Measurements from ENCODE around the gene PTOV1.

PTOV1 gene

DNA sequence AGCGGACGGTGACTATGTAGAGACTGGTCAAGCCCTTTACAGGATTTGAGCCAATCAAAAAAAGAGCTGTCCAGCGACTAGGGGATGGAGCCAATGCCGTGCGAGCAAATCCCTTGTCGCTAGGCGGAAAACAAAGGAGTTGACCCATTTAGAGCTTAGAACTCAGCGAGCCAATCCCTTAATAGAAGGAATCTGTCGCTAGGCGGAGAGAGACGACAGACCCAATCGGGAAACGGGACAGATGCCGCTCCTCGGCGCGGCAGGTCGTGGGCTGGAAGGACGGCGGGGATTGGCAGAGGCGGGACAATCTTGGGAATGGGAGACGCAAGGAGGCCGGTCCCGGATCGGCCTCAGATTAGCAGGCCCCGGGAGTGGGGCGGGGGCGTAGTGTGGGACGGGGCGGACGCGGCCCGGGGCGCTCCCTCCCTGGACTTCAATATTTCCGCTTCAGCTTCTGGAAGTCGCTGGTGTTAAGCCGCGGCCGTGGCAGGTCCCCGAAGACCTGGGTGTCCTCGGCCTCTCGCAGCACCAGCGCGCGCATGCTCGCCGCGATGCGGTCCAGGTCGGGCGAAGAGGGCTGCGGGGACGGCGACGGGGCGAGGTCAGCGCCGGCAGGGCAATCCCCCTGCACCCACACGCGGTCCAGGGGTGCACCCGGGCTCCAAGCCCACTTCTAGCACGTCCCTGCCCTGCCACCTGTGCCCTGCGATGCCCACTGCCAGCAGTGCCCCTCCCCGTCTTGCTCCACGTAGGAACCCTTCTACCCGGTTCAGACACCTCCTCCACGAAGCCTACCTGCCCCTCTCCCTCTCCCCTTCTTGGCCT lies 18.7 kb downstream of the PTOV1 start:
- peak overlapping the region; percentile 84 for H3K4me3 Mint-ChIP-seq
- H3K4me1 Mint-ChIP-seq (ENCODE audit: low read depth) = peaks cover 38% of the 10 kb centered on the region
- H3K27ac Mint-ChIP-seq = peak overlapping the region; percentile 87

DNA sequence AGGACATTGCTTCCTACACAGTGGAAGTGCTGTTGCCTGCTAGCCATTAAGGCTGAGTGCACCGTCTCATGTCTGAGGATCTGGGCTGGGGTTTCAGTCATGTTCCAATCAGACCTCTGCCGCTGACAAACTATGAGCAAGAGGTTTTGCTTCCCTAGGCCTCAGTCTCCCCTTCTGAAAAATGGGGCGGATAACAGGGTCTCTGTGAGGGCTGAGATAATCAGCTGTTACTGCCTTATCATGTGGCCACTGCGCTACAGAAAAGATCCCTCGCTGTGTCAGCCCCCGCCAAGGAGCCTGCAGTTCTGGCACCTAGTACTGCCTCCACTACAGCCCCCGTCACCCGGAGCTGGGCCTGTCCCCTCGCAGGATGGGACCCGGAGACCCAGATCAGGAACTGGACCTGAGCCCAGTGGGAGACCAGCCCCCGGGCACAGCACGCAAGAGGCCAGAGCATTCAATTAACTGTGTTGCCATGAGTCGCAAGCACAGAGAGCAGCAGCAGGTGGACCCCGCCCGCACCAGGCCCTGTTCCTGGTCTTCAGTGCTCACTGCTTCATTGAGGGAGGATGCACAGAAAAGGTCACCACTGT lies 19.4 kb downstream of the PTOV1 start:
- Mint-ChIP-seq H3K27ac (peak overlapping the region; percentile 87), H3K4me1 (ENCODE audit: low read depth) (peaks cover 37% of the 10 kb centered on the region), H3K36me3 (no peaks in the 10 kb centered on the region), H3K4me3 (peak overlapping the region; percentile 84), H3K27me3 (no peaks in the 10 kb centered on the region), H3K9me3 (ENCODE audit: low read depth) (no peaks in the 10 kb centered on the region)

More for the DNA sequence above, 18.7 kb downstream of the PTOV1 start:
- no peaks in the 10 kb centered on the region for H3K36me3 Mint-ChIP-seq
- H3K27me3 Mint-ChIP-seq = no peaks in the 10 kb centered on the region
- no peaks in the 10 kb centered on the region for H3K9me3 Mint-ChIP-seq (ENCODE audit: low read depth)

DNA sequence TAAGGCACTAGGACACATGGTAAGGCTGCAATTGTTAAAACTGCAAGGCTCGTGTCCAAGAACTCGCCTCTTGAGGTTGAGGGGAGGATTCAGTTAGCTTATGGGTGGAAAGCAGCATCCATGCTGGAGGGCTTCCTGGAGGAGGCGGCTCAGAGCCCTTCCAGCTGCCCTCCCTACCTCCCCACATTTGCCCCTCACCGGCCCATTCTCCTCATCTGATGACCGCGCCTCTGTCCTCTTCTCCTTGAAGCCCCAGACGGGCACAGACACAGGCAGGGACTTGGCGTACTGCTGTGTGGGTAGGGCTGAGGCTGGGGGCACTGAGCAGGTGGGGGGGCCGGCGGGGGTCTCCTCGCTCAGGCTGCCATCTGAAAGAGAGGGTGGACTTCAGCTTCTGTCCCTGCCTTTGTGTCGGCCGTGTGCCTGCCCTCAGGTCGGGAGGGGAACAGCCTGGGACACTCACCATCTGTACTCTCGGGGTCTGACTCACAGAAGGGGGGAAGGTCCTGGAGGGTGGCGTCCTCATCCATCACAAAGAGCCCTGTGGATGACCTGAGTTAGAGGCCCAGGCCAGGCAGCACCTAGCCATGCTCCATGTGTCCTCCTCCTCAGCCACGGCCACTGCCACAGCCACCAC lies 20.5 kb downstream of the PTOV1 start:
- Mint-ChIP-seq H3K27me3 (no peaks in the 10 kb centered on the region), H3K27ac (no peak overlapping the region), H3K4me1 (ENCODE audit: low read depth) (peaks cover 29% of the 10 kb centered on the region), H3K36me3 (no peaks in the 10 kb centered on the region), H3K4me3 (no peak overlapping the region), H3K9me3 (ENCODE audit: low read depth) (no peaks in the 10 kb centered on the region)

DNA sequence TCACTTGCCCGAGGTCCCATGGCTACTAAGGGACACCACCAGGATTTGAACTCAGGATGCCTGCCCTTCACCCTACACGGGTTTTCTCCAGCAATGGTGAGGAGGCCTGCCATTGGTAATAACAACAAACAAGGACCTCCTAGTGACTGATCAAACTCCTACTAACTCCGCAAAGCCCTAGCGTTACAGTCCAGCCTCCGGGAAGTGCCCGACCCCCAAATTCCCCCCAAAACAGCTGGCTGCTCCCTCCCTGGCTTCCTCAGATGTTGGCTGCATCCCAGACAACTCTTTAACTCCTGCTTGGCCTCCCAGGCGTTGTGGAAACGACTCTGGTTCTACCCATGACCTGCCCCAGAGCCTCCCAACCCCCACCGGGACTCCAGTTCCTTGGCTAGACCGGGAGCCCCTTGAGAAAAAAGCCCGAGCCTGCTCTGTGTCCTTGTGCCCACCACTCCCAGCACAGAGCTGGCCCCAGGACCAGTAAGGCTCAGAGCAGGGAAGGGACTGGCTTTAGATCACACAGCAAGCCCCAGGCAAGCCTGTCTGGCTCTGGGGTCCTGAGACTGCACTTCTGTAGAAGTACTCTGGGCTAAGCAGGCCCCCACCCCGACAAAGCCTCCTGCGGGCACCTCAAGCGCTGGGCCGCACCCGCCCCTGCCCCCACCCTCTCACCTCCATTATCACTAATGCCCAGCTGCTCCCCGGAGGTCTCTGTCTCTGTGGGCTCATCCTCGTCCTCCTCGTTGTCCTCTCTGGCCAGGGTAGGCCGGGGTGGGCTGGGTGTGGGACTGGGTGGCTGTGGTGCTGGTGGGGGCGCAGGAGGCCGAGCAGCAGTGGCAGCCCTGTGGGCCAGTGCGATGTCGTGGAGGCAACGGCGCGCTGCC lies 21.5 kb downstream of the PTOV1 start:
- Mint-ChIP-seq H3K4me3 (no peak overlapping the region), H3K27ac (no peak overlapping the region), H3K27me3 (no peaks in the 10 kb centered on the region), H3K4me1 (ENCODE audit: low read depth) (peaks cover 25% of the 10 kb centered on the region), H3K9me3 (ENCODE audit: low read depth) (no peaks in the 10 kb centered on the region), H3K36me3 (no peaks in the 10 kb centered on the region)

DNA sequence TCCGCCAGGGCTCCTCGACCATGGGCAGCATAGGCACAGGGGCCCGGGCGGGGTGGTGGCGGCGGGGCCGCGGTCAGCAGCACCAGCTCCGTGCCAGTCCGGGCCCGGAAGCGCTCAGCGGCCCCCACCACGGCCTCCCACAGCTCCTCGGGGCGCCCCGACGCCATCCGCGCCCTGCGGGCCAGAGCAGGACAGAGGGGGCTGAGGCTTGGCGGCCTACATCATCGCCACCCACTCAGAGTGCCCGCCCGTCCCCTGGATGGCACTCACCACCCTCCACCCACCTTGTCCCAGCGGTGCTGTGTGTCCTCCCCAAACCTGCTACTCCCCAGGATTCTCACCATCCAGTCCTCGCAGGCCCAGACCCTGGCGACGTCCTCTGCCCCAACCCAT lies 22.2 kb downstream of the PTOV1 start:
- peaks cover 24% of the 10 kb centered on the region for H3K4me1 Mint-ChIP-seq (ENCODE audit: low read depth)
- no peak overlapping the region for H3K27ac Mint-ChIP-seq
- no peak overlapping the region for H3K4me3 Mint-ChIP-seq
- no peaks in the 10 kb centered on the region for H3K9me3 Mint-ChIP-seq (ENCODE audit: low read depth)
- H3K27me3 Mint-ChIP-seq = no peaks in the 10 kb centered on the region
- no peaks in the 10 kb centered on the region for H3K36me3 Mint-ChIP-seq

DNA sequence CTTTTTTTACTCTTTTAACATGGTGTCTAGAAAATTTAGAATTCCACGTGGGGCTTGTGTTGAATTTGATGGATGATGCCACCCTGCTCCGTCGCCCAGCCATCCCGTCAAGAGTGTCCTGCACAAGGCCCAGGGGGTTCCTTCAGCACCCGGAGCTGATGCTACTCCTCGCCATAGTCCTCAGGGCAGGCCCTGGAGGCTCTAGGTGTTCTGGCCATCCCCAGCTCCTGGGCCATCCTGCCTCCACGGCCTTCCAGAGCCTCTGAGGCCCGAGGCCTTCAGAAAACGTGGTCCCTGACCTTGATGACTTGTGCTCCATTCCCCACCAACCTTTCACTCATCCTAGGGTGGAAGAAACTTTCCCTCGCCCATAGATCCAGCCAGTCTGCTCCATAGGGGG lies 22.9 kb downstream of the PTOV1 start:
- H3K9me3 Mint-ChIP-seq (ENCODE audit: low read depth) = no peaks in the 10 kb centered on the region
- no peaks in the 10 kb centered on the region for H3K27me3 Mint-ChIP-seq
- peaks cover 25% of the 10 kb centered on the region for H3K4me1 Mint-ChIP-seq (ENCODE audit: low read depth)
- no peak overlapping the region for H3K27ac Mint-ChIP-seq
- no peak overlapping the region for H3K4me3 Mint-ChIP-seq
- no peaks in the 10 kb centered on the region for H3K36me3 Mint-ChIP-seq

DNA sequence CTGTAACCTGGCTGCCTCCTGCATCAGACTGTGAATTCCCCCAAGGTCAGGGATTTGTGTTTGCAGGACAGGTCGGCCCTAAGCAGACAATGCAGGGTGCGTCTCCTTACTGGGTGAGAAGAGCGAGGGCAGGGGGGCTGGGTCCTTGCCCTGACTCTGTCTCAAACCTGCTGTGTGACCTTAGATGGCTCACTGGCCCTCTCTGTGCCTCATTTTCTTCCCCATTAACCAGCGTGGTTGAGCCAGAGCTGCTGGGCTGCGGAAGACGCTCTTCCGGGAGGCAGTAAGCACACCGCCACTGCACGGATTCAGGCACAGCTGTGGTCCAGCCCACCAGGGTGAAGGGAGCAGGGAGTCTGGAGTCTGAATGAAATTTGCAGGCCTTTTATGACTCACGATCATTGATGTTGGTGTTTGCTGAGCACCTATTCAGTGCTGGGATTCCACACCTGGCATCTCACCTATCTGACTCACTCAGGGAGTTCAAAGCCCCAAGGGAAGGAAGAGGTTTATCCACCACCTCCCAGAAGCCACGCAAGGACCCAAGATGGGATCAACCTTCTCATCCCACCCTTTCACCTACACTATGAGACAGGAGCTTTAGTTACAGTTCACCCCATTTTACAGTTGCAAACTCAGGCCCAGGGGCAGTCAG lies 23.7 kb downstream of the PTOV1 start:
- no peaks in the 10 kb centered on the region for H3K27me3 Mint-ChIP-seq
- H3K4me3 Mint-ChIP-seq = peak overlapping the region; percentile 17
- no peaks in the 10 kb centered on the region for H3K36me3 Mint-ChIP-seq
- H3K4me1 Mint-ChIP-seq (ENCODE audit: low read depth) = peaks cover 31% of the 10 kb centered on the region
- H3K27ac Mint-ChIP-seq = no peak overlapping the region
- no peaks in the 10 kb centered on the region for H3K9me3 Mint-ChIP-seq (ENCODE audit: low read depth)

DNA sequence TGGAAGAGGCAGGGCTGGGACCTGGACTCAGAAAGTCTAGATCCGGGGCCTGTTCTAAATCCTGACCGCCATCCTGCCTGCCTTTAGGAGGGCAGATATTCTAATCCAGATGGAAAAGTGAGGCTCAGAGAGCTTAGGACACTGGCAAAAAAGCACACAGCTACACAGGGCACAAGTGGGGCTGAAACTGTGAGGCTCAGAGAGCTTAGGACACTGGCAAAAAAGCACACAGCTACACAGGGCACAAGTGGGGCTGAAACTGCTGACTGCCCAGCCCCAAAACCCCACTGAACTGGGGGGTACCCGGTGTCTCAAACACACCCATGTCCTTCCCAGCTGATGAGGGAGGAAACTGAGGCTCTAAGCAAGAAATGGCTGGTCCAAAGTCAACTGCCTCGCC lies 24.2 kb downstream of the PTOV1 start:
- no peaks in the 10 kb centered on the region for H3K27me3 Mint-ChIP-seq
- H3K4me1 Mint-ChIP-seq (ENCODE audit: low read depth) = peaks cover 30% of the 10 kb centered on the region
- H3K4me3 Mint-ChIP-seq = no peak overlapping the region
- no peaks in the 10 kb centered on the region for H3K36me3 Mint-ChIP-seq
- H3K9me3 Mint-ChIP-seq (ENCODE audit: low read depth) = no peaks in the 10 kb centered on the region
- no peak overlapping the region for H3K27ac Mint-ChIP-seq

DNA sequence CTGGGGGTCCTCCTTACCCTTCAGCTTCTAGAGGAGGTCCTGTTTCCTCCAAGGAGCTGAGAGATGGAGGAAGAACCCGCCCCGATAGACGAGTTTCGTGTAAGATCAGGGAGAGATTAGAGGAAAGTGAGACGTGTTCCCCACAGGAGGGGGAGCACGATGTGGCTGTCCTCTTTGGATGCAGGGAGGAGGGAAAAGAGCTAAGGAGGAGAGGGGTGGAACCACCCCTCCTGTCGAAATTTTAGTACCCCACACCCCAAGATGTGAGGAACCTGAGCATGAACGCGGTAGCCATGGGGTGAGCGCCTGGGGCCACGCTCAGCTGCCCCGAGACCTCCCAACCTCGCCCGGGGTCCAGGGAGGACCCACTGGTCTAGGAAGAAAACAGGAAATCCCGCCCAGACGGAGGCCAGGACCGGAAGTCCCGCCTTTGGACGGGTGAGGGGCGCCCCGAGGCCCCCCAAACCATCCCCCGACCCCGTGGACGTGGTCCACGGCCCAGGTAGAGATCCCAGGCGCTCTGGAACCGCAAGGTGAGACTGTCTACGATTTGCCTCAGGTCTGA lies 25.0 kb downstream of the PTOV1 start:
- H3K27me3 Mint-ChIP-seq = no peaks in the 10 kb centered on the region
- H3K4me3 Mint-ChIP-seq = no peak overlapping the region
- H3K9me3 Mint-ChIP-seq (ENCODE audit: low read depth) = no peaks in the 10 kb centered on the region
- no peaks in the 10 kb centered on the region for H3K36me3 Mint-ChIP-seq
- H3K4me1 Mint-ChIP-seq (ENCODE audit: low read depth) = peaks cover 26% of the 10 kb centered on the region
- H3K27ac Mint-ChIP-seq = no peak overlapping the region

DNA sequence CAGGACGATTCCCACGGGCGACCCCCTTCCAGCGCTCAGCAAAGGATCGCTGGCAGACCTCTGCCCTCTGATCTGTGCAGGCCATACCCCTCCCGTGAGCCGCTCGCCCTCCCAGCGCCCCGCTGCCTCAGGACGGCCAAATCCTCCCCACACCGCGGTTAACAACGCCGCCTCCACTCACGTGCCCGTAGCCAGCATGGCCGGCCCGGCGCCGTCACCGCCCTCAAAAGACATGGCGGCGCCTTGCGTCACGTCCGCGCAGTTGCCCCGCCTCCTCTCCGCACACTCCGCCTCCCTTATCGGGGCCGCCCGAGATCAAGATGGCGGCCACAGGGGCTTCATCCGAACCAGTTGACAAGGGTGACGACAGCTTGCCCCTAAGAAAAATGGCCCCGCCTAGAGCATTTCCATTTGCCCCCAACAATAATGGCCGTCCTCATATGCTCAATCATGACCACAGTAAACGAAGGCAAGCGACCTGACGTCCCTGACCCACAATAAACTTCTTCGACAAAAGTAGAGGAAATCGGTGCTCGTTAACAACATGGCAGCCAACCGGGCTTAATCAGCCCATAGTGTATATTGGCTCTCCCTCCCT lies 25.6 kb downstream of the PTOV1 start:
- no peaks in the 10 kb centered on the region for H3K9me3 Mint-ChIP-seq (ENCODE audit: low read depth)
- no peak overlapping the region for H3K27ac Mint-ChIP-seq
- no peaks in the 10 kb centered on the region for H3K27me3 Mint-ChIP-seq
- no peaks in the 10 kb centered on the region for H3K36me3 Mint-ChIP-seq
- no peak overlapping the region for H3K4me3 Mint-ChIP-seq
- H3K4me1 Mint-ChIP-seq (ENCODE audit: low read depth) = peaks cover 26% of the 10 kb centered on the region

DNA sequence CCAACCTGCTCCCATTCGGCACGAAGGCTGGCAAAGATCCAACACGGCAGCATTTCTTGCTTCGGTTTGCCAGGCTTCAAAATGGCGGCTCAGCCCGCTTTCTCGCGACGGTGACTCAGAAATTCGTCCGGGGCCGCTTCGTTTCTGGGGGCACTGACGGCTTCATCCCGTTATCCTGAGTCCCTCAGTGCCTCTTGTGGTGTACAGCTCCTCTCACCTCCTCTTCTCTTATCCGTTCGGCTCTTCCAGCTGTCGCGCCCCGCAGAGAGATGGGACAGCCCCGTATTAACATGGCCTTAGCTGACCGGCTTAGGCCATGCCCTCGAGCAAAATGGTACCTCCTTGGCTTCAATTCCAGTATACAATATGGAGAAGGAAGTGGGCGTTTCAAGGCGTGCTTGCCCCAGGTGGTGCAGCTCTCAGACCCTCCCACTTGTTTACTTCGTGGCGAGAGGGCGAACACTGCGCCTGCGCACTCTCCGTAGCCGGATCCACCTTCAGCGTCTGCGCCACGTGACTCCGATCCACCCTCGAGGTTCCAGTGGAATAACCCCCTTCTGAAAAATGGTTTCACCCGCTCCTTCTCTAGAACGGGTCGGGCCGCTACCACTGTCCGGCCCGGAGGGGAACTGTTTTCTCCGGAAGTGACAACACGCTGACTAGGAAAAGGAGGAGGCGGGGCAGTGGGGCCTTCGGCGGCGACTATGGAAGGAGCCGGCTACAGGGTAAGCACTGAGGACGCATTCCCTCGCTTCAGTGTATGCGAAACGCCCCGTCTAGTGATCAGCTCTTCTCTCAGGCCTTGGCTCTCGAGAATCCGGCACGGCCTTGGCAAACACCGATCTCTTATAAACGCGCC lies 26.3 kb downstream of the PTOV1 start, which contains the start of the genes AKT1S1 and TBC1D17:
TSS of gene AKT1S1 (minus strand) at position 336 of the 859 bp plus-strand sequence. CDS start 4,060 bp downstream, outside the sequence.
TSS of gene TBC1D17 (plus strand) at position 683 of the 859 bp plus-strand sequence. CDS start at position 705, 22 bp downstream.
- Mint-ChIP-seq H3K9me3 (ENCODE audit: low read depth) (no peaks in the 10 kb centered on the region), H3K4me3 (no peak within 1 kb of the TSS), H3K4me1 (ENCODE audit: low read depth) (peaks cover 23% of the 10 kb centered on the region), H3K36me3 (no peaks in the 10 kb centered on the region), H3K27me3 (no peaks in the 10 kb centered on the region), H3K27ac (no peak within 1 kb of the TSS)

DNA sequence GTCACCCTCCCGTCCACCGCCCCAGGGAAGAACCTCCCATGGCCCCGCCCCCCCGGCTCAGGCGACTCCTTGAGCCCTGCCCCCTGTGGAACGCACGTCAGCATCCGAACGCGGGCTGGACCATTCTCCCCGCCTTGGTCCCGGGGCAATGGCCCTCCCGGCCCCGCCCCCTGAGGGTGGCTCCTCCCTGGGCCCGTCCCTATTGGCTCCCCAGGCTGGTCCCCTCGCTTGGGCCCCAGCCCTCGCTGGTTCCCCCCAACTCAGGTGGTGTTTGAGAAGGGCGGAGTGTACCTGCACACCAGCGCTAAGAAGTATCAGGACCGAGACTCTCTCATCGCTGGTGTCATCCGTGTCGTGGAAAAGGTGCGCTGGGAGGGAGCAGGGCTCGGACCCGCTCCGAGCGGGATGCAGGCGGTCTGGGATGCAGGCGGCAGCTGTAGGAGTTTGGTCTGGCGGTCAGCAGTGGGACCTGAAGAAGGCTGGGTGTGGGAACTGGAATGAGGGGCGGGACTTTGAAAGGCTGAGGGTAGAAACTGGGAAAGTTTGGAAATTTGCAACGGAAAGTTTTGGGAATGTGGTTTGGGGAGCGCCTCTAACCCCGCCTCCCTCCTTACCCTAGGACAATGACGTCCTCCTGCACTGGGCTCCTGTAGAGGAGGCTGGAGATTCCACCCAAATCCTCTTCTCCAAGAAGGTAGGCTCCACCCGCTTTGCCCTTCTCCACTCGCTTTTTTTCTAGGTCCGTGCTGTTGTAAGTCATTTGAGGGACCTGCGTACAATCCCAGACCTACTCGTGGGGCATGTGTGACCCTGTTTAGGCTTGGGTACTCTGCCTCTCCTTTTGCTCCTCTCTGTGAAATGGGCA lies 27.2 kb downstream of the PTOV1 start:
- no peaks in the 10 kb centered on the region for H3K9me3 Mint-ChIP-seq (ENCODE audit: low read depth)
- H3K27me3 Mint-ChIP-seq = no peaks in the 10 kb centered on the region
- no peaks in the 10 kb centered on the region for H3K36me3 Mint-ChIP-seq
- H3K27ac Mint-ChIP-seq = no peak overlapping the region
- H3K4me3 Mint-ChIP-seq = no peak overlapping the region
- H3K4me1 Mint-ChIP-seq (ENCODE audit: low read depth) = peaks cover 23% of the 10 kb centered on the region

Measured in activated naive CD8-positive, alpha-beta T cell (primary cell).